Muscle of leg (tissue), 11 donors: ENCODE results near the gene RBFOX2. TPM values are rescaled to one million over a fixed set of nuclear protein-coding genes. Genes with fewer than 3 reads are reported as not detected.
"Not testable (repeated sequence)": the region's sequence is repeated elsewhere in the genome, so short reads cannot be mapped to it uniquely, and the experiment has no call there.

ENCODE experiments used
- DNase-seq: peaks from one replicate; pipeline ENCODE4 v3.0.0; 2013
- H3K27ac ChIP-seq: one replicate; pipeline ENCODE4 v1.5.1; 2013; ENCODE audit warnings: mild to moderate bottlenecking, low read length, control low read depth
- H3K27me3 ChIP-seq: one replicate; pipeline ENCODE4 v1.6.1; 2013; ENCODE audit warnings: low read length; ENCODE audit not compliant: control insufficient read depth, insufficient read depth
- H3K36me3 ChIP-seq: one replicate; pipeline ENCODE4 v1.6.1; 2013; ENCODE audit warnings: low read length; ENCODE audit not compliant: control insufficient read depth, insufficient read depth
- H3K4me1 ChIP-seq: one replicate; pipeline ENCODE4 v1.6.1; 2013; ENCODE audit warnings: low read length; ENCODE audit not compliant: control insufficient read depth, insufficient read depth
- H3K4me3 ChIP-seq: one replicate; pipeline ENCODE4 v1.5.1; 2013; ENCODE audit warnings: low read length, control low read depth
- H3K9me3 ChIP-seq: replicated peaks from 2 replicates; pipeline ENCODE4 v1.6.1; 2013; ENCODE audit warnings: low read depth, low read length; ENCODE audit not compliant: control insufficient read depth
- WGBS: methylation state at CpG from one replicate; pipeline ENCODE4 v1.1.5; 2013; ENCODE audit warnings: missing lambda C conversion rate; ENCODE audit not compliant: insufficient coverage; 5-methylcytosine and 5-hydroxymethylcytosine counted together
- polyA plus RNA-seq, 8 donors: library from polyadenylated mRNA; unstranded; fragments of 120-200 nt; gene quantifications; one replicate each; pipeline versions ENCODE4 v1.2.1 to v1.2.3, GENCODE V29; 2013; ENCODE audit warnings: inconsistent platforms in 1 of 8, low replicate concordance in 1 of 8; ENCODE audit not compliant: insufficient read length in 8 of 8, insufficient read depth in 1 of 8
- total RNA-seq: library from RNA; stranded (reverse); fragments of 120-200 nt; gene quantifications from one replicate; pipeline ENCODE4 v1.2.4, GENCODE V29; 2013

Gene RBFOX2
- total and polyA plus RNA-seq, 9 donors, result 159 to 234 (median 197) TPM

DNA sequence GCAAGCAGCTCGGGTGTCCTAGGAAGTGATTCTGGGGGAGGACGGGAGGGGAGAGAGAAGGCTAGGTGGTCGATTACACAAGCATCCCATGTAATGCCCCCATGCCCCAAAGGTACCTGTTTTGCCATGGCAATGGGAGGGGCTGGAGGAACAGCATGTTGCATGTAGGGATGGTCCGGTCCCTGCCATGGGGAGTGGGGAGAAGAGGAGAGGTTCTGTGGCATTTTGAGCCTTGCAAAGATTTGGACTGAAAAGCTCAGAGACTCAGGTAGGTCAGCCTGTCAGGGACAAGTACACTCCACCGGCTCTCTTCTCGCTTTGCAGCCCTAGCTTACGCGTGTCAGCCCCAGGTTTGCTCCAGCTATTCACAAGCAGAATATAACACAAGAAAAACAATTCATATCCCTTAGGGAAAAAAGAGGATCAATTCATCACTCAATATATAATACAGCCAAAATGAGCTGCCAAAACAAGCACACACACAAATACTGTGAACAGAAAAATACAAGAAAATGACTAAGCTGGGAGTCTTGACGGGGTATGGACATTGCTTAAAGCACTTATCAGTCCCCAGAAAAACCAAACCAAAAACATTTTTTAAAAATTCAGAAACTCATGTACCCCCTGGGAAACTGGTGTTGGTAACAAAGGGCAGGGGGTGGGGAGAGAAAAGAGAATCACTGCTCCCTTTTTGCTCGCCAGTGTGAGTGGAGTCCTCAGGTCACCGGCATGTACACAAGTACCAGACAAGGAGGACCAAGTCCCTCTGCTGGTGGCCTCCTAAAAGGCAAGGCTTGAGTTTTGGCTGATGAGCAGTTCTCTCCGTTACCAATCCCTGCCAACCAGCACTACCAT, 289.3 kb downstream of the RBFOX2 start:
- H3K27ac ChIP-seq, result no peak overlapping the region
- DNase-seq, result peak; percentile 70
- peaks cover 68% of the 10 kb centered on the region for H3K36me3 ChIP-seq
- WGBS, result 65% methylated on average over 8 of the region's 12 CpGs
- H3K4me1 ChIP-seq, result peaks cover 27% of the 10 kb centered on the region
- H3K4me3 ChIP-seq, result no peak overlapping the region
- no peaks in the 10 kb centered on the region for H3K9me3 ChIP-seq
- H3K27me3 ChIP-seq, result no peaks in the 10 kb centered on the region

DNA sequence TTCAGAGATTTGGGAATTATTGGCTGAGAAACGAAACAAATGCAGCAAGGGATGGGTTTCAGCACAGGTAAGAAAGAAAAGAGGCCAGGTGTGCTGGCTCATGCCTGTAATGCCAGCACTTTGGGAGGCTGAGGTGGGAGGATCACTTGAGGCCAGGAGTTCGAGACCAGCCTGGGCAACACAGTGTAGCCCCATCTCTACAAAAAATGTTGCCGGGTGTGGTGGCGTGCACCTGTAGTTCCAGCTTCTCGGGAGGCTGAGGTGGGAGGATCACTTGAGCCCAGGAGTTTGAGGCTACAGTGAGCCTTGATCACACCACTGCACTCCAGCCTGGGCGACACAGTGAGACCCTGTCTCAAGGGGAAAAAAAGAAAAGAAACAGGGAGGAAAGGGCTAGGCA, 290.7 kb downstream of the RBFOX2 start:
- DNase-seq, H3K9me3 ChIP-seq, H3K4me3 ChIP-seq, H3K27me3 ChIP-seq, H3K27ac ChIP-seq: not testable (repeated sequence)
- 96% methylated on average over 6 of the region's 6 CpGs for WGBS
- H3K4me1 ChIP-seq, result peaks cover 40% of the 10 kb centered on the region
- peaks cover 59% of the 10 kb centered on the region for H3K36me3 ChIP-seq

DNA sequence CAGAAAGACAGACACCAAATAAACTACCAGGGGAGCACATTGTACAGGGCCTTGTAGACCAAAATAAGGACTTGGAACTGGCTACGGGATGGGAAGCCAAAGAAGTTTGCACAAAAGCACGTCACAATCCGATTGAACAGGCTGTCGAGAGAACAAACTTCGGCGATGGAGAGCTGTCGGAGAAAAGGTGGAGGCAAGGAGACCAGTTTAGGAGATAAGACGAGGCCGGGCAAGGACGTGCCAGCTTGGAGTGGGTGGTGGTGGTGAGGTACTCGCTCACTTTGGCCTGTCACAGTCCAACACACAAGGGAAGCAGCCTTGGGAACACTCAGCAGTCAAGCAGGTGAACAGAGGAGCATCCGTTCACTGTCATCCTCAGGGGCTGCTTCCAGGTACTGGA, 291.9 kb downstream of the RBFOX2 start:
- 79% methylated on average over 8 of the region's 12 CpGs for WGBS

DNA sequence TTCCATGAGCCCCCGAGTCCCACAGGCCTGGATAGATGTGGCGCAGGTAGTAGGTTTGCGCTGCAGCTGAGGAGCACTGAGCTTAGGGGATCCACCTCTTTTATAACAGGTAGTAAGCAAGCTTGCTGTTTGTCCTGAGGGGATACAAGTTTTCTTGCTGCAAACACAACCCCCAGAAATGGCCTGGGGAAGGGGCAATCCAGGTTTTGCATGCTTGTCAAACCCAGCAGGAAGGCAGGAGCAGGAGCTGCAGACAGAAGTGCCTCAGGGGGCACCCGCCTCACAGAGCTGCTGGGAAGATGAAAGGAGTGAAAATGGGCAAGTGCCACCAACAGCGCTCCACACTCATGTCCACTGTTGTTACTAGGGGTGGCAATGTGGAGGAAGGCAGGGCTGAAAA, 292.5 kb downstream of the RBFOX2 start:
- Histone ChIP-seq H3K27me3 (no peaks in the 10 kb centered on the region), H3K9me3 (no peaks in the 10 kb centered on the region), H3K36me3 (peaks cover 43% of the 10 kb centered on the region), H3K4me3 (no peak overlapping the region), H3K4me1 (peaks cover 37% of the 10 kb centered on the region), H3K27ac (no peak overlapping the region)
- DNase-seq, result no peak
- 88% methylated on average over 2 of the region's 5 CpGs for WGBS

More for the DNA sequence above, 291.9 kb downstream of the RBFOX2 start:
- peaks cover 48% of the 10 kb centered on the region for H3K36me3 ChIP-seq
- no peak for DNase-seq
- peaks cover 37% of the 10 kb centered on the region for H3K4me1 ChIP-seq
- H3K9me3 ChIP-seq, result no peaks in the 10 kb centered on the region
- H3K4me3 ChIP-seq, result no peak overlapping the region
- H3K27me3 ChIP-seq, result no peaks in the 10 kb centered on the region
- H3K27ac ChIP-seq, result no peak overlapping the region

DNA sequence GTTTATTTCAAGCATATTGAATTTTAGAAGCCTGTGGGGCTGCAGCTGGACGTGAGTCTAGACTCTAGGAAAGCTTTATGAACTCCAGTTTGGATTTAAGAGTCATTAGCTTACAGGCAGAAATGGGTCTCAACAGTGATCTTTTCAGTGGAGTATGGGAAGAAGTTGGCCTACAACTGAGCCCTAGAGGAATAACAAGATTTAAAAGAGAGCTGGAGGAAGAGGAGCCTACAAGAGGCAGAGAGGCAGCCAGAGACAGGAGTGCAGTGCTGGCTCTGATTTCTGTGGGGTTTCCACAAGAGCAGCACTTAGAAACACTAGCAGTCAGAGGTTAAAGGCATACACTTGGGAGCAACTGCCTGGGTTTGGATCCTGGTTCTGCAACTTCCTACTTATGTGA, 293.1 kb downstream of the RBFOX2 start:
- Histone ChIP-seq H3K4me3 (no peak overlapping the region), H3K4me1 (peaks cover 36% of the 10 kb centered on the region), H3K36me3 (peaks cover 38% of the 10 kb centered on the region), H3K27ac (no peak overlapping the region), H3K9me3 (no peaks in the 10 kb centered on the region), H3K27me3 (no peaks in the 10 kb centered on the region)
- WGBS, result 20% methylated on average over 1 of the region's 1 CpG
- DNase-seq, result peak; percentile 91

DNA sequence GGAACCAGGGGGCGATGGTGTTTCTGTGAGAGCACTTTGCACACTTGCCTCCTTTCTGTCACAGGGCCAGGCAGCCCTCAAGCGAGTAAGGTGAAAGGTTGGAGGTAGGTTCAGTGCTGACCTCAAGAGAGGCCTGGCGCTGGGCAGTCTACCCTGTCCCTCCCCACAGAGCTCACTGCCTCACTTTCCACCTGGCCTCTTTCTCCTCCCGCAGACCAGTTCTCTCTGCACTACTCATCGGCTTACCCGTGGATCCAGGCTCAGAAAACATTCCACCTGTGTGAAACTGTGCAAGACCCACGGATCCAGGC, 294.2 kb downstream of the RBFOX2 start:
- Histone ChIP-seq H3K36me3 (peaks cover 31% of the 10 kb centered on the region), H3K27me3 (no peaks in the 10 kb centered on the region), H3K9me3 (no peaks in the 10 kb centered on the region), H3K4me1 (peaks cover 28% of the 10 kb centered on the region), H3K4me3 (no peak overlapping the region), H3K27ac (peak overlapping the region; percentile 67)
- no CpG with 5 or more reads among the region's 7 CpGs for WGBS
- DNase-seq, result no peak

DNA sequence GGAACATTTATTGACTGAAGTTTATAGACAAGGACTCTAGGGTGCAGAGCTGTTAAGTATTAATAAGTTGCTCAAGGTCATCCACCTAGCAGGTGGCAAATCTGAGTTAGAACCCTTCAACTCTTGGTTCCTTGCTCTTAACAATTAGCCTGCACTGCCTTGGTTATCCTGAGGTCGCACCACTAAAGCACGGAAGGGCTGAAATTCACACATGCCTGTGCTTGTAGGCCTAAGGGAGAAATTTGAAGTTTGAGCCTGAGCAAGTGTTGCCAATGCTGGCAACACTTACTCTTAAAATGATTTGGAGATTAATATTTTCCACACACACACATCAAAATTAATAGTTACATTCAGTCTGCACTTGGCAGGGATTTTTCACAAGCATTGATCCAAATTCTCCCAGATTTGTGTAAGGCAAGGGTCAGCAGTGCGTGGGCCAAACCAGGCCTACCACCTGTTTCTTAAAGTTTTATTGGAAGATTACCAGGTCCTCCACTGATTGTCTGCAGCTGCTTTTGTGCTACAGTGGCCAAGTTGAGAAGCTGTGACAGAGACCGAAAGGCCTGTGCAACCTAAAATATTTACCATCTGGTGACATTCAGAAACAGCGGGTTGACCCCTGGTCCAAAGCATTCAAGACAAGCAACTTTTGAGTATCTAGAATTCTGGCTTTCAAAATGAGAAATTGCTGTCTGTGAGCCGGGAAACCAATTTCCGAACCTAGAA, 294.7 kb downstream of the RBFOX2 start:
- Histone ChIP-seq H3K36me3 (peaks cover 27% of the 10 kb centered on the region), H3K27me3 (no peaks in the 10 kb centered on the region), H3K27ac (peak overlapping the region; percentile 67), H3K9me3 (no peaks in the 10 kb centered on the region), H3K4me1 (peaks cover 24% of the 10 kb centered on the region), H3K4me3 (no peak overlapping the region)
- WGBS, result 27% methylated on average over 2 of the region's 7 CpGs
- DNase-seq, result peak; percentile 98

DNA sequence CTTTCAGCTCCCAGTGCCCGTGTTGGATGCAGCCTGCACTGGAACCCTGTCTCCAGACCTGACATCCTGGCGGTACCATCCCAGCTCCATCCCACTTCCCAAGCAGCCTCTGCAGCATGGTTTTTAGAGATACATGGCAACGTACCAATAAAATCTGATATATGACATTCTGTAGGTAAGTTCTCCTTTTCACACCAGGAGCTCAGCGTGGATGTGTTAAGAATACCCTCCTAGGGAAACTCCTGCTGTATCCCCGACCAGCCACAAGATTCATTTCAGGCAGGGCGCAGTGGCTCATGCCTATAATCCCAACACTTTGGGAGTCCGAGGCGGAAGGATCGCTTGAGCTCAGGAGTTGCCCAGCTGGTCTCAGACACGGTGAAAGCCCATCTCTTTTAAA, 295.6 kb downstream of the RBFOX2 start:
- DNase-seq, result peak; percentile 10
- H3K36me3 ChIP-seq, result peaks cover 19% of the 10 kb centered on the region
- 83% methylated on average over 5 of the region's 10 CpGs for WGBS
- no peak overlapping the region for H3K4me3 ChIP-seq
- H3K4me1 ChIP-seq, result peaks cover 23% of the 10 kb centered on the region
- H3K9me3 ChIP-seq, result no peaks in the 10 kb centered on the region
- no peaks in the 10 kb centered on the region for H3K27me3 ChIP-seq
- H3K27ac ChIP-seq, result no peak overlapping the region

DNA sequence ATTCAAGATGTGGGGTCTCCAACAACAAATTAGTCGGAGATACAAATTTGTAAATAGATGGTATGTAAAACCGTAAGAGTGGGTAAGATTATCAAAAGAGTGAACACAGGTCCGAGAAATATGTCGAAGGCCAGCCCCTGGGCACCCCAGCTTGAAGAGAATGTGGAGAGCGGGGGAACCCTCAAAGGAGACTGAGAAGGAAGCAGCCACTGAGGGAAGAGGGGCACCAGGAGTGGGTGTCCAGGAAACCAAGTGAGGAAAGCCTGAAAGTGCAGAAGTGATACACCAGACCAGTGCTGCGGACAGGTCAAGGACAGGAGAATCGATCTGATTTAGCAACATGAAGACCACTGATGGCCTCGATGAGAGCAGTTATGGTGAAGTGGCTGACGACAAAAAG, 296.5 kb downstream of the RBFOX2 start:
- Histone ChIP-seq H3K27me3 (no peaks in the 10 kb centered on the region), H3K36me3 (peaks cover 12% of the 10 kb centered on the region), H3K9me3 (no peaks in the 10 kb centered on the region), H3K4me3 (no peak overlapping the region), H3K27ac (no peak overlapping the region), H3K4me1 (peaks cover 27% of the 10 kb centered on the region)
- no peak for DNase-seq
- WGBS, result 98% methylated on average over 9 of the region's 9 CpGs

DNA sequence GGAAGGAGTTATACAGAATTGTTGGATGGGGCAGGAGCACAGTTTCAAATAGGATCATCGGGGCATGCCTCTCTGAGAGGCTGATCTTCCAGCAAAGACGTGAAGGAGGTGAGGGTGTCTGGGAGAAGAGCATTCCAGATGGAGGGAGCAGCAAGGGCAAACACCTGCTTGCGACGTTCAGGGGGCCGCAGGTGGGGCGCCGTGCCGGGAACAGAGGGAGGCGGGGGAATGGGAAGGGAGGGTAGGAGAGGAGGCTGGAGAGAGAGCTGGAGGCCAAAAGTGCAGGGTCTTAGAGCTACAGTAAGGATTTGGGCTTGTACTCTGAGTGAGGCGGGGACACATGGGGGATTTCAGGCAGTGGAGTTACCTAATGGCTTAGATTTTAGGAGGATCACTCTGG, 297.3 kb downstream of the RBFOX2 start:
- H3K27me3 ChIP-seq, result no peaks in the 10 kb centered on the region
- no peak overlapping the region for H3K27ac ChIP-seq
- peaks cover 6% of the 10 kb centered on the region for H3K36me3 ChIP-seq
- no peak for DNase-seq
- H3K4me3 ChIP-seq, result no peak overlapping the region
- H3K4me1 ChIP-seq, result peaks cover 33% of the 10 kb centered on the region
- WGBS, result 72% methylated on average over 10 of the region's 10 CpGs
- no peaks in the 10 kb centered on the region for H3K9me3 ChIP-seq
